ENCODE results near the gene CHN1. TPM values are rescaled to one million over a fixed set of nuclear protein-coding genes. Genes with fewer than 3 reads are reported as not detected.

The CHN1 gene
- total and polyA plus RNA-seq, 7 donors, result 2.1 to 15.6 (median 11.4) TPM

GRCh38 chr2:174882416-174882815 lies 122.8 kb downstream of the CHN1 start:
- Histone ChIP-seq H3K36me3 (no peaks in the 10 kb centered on the region), H3K27ac (no peak overlapping the region), H3K9me3 (no peaks in the 10 kb centered on the region), H3K4me1 (peaks cover 0 to 12% (median 6%) of the 10 kb centered on the region in 4 donors), H3K4me3 (no peak overlapping the region), H3K27me3 (no peaks in the 10 kb centered on the region)
- intact Hi-C loops (cut with DNase I), result no loop called here
- TF ChIP-seq POLR2AphosphoS5 (IDR thresholded peaks at IDR 0.05) (no peak), EP300 (IDR thresholded peaks at IDR 0.05) (no peak), POLR2A (IDR thresholded peaks at IDR 0.05) (no peak)
- TF ChIP-seq, protein P1, sequence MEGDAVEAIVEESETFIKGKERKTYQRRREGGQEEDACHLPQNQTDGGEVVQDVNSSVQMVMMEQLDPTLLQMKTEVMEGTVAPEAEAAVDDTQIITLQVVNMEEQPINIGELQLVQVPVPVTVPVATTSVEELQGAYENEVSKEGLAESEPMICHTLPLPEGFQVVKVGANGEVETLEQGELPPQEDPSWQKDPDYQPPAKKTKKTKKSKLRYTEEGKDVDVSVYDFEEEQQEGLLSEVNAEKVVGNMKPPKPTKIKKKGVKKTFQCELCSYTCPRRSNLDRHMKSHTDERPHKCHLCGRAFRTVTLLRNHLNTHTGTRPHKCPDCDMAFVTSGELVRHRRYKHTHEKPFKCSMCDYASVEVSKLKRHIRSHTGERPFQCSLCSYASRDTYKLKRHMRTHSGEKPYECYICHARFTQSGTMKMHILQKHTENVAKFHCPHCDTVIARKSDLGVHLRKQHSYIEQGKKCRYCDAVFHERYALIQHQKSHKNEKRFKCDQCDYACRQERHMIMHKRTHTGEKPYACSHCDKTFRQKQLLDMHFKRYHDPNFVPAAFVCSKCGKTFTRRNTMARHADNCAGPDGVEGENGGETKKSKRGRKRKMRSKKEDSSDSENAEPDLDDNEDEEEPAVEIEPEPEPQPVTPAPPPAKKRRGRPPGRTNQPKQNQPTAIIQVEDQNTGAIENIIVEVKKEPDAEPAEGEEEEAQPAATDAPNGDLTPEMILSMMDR (IDR thresholded peaks at IDR 0.05), result no peak
- no peak for DNase-seq
- 81 to 86% methylated on average over 3 of the region's 3 CpGs for WGBS, 2 donors

- no peak for DNase-seq
- TF ChIP-seq, protein P1 (IDR thresholded peaks at IDR 0.05), result no peak
- no peak for TF ChIP-seq POLR2A (IDR thresholded peaks at IDR 0.05)
- no peak for TF ChIP-seq EP300 (IDR thresholded peaks at IDR 0.05)
- TF ChIP-seq POLR2AphosphoS5 (IDR thresholded peaks at IDR 0.05), result no peak
- Histone ChIP-seq H3K9me3 (no peaks in the 10 kb centered on the region), H3K36me3 (no peaks in the 10 kb centered on the region), H3K4me3 (no peak overlapping the region), H3K27ac (no peak overlapping the region), H3K27me3 (no peaks in the 10 kb centered on the region), H3K4me1 (peaks cover 0 to 12% (median 6%) of the 10 kb centered on the region in 4 donors)
- intact Hi-C loops (cut with DNase I), result no loop called here
- 77 to 84% methylated on average over 2 of the region's 2 CpGs for WGBS, 2 donors
Measured at GRCh38 chr2:174881678-174882077, 123.5 kb downstream of the CHN1 start.

DNA sequence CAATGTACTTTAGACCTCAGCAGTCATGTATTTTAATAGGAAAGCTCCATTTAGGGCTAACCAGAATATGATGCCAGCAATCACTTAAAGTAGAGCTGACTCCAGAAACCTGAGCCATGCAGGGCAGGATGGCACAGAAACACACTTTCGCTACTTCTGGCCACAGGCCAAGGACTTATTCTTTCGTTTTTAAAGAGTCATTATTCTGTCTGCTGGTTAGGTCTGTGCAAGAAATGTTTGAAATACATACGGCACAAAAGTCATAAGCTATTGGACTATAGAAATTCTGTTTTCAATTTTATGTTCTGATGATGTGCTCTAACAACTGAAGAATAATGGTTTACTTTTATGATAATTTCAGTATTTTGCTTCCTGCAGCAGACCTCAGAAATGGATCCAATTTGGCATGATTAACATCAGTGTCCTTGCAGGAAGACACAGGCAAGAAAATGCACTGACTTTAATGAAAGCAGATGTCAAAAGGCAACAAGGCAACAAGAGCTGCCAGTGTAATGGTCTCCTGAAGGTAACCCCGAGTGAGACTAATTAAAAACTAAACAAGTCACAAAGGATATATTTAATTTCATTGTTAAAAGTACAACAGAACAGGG lies 126.5 kb downstream of the CHN1 start:
- Histone ChIP-seq H3K4me1 (peaks cover 0 to 12% (median 6%) of the 10 kb centered on the region in 4 donors), H3K36me3 (no peaks in the 10 kb centered on the region), H3K9me3 (no peaks in the 10 kb centered on the region), H3K27ac (no peak overlapping the region), H3K4me3 (peak overlapping the region; percentile 17 to 45 (median 30)), H3K27me3 (no peaks in the 10 kb centered on the region)
- intact Hi-C loops (cut with DNase I), result no loop called here
- 43 to 63% methylated on average over 4 of the region's 4 CpGs for WGBS, 2 donors
- no peak for DNase-seq
- TF ChIP-seq EP300 (IDR thresholded peaks at IDR 0.05) (no peak), POLR2AphosphoS5 (IDR thresholded peaks at IDR 0.05) (no peak), POLR2A (IDR thresholded peaks at IDR 0.05) (no peak)
- TF ChIP-seq, protein P1 (IDR thresholded peaks at IDR 0.05), result no peak

- DNase-seq, result no peak
- TF ChIP-seq, protein P1 (IDR thresholded peaks at IDR 0.05), result no peak
- no peak for TF ChIP-seq POLR2A (IDR thresholded peaks at IDR 0.05)
- TF ChIP-seq POLR2AphosphoS5 (IDR thresholded peaks at IDR 0.05), result no peak
- no peak for TF ChIP-seq EP300 (IDR thresholded peaks at IDR 0.05)
- no peaks in the 10 kb centered on the region for H3K27me3 ChIP-seq
- H3K36me3 ChIP-seq, result no peaks in the 10 kb centered on the region
- H3K9me3 ChIP-seq, result no peaks in the 10 kb centered on the region
- H3K4me1 ChIP-seq, result peaks cover 0 to 12% (median 6%) of the 10 kb centered on the region in 4 donors
- no peak overlapping the region for H3K4me3 ChIP-seq
- intact Hi-C loops (cut with DNase I), result no loop called here
- H3K27ac ChIP-seq, result no peak overlapping the region
- WGBS, 2 donors, result 84 to 87% methylated on average over 5 of the region's 5 CpGs
Measured at GRCh38 chr2:174877751-174878150, 127.4 kb downstream of the CHN1 start.

DNA sequence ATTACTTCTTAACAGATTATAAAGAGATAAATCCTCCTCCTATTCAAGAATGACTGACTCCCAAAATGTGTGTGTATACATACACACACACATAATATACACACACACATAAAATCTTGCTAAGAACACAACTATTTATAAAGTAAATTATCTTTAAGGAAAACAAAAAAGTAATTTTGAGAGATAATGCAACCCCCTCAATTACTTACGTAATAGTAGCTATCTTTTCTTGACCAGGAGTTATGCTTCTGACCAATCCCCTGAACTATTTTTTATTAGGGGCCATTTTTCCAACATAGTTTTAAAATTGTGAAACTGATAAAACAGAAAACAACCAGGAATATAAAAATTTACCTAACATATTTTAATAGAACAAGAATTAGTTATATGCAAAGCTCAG lies 127.9 kb downstream of the CHN1 start:
- H3K27ac ChIP-seq, result no peak overlapping the region
- intact Hi-C loops (cut with DNase I), result no loop called here
- DNase-seq, result no peak
- peaks cover 0 to 12% (median 6%) of the 10 kb centered on the region in 4 donors for H3K4me1 ChIP-seq
- WGBS, 2 donors, result 89 to 98% methylated on average over 1 of the region's 1 CpG
- H3K27me3 ChIP-seq, result no peaks in the 10 kb centered on the region
- H3K36me3 ChIP-seq, result no peaks in the 10 kb centered on the region
- TF ChIP-seq POLR2A (IDR thresholded peaks at IDR 0.05) (no peak), POLR2AphosphoS5 (IDR thresholded peaks at IDR 0.05) (no peak), EP300 (IDR thresholded peaks at IDR 0.05) (no peak)
- TF ChIP-seq, protein P1 (IDR thresholded peaks at IDR 0.05), result no peak
- H3K4me3 ChIP-seq, result no peak overlapping the region
- H3K9me3 ChIP-seq, result no peaks in the 10 kb centered on the region

Measured in sigmoid colon (tissue), 7 donors.